Measurements from ENCODE around the gene OR2H1. TPM values are rescaled to one million over a fixed set of nuclear protein-coding genes. Genes with fewer than 3 reads are reported as not detected.

OR2H1 gene
- total and polyA plus RNA-seq, 3 donors from 2014 or later = 7.5 to 18.8 (median 16.9) TPM

DNA sequence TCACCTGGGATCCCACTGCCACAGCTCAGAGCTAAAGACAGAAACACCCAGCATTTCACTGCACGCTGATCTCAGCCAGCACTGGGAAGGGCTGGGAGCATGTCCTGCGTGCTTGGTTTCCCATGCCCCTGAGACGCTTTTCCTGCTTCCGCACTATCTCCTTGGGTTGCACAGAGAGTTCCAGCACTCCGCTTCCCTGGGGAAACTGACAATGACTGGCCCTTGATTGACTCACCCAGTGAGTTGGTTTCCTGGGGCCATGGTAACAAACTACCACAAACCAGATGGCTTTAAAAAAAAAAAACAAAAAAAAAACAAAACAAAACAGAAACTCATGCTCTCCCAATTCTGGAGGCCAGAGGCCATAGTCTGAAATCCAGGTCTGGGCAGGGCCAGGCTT is 45.6 kb downstream of the OR2H1 start:
- Histone ChIP-seq H3K36me3 (ENCODE audit: low read depth, missing control alignments) (no peaks in the 10 kb centered on the region), H3K9me3 (no peaks in the 10 kb centered on the region), H3K27me3 (no peaks in the 10 kb centered on the region), H3K4me3 (no peak overlapping the region), H3K4me1 (no peaks in the 10 kb centered on the region), H3K27ac (no peak overlapping the region)
- no peak for TF ChIP-seq POLR2A (IDR thresholded peaks at IDR 0.05)
- TF ChIP-seq, protein P1, sequence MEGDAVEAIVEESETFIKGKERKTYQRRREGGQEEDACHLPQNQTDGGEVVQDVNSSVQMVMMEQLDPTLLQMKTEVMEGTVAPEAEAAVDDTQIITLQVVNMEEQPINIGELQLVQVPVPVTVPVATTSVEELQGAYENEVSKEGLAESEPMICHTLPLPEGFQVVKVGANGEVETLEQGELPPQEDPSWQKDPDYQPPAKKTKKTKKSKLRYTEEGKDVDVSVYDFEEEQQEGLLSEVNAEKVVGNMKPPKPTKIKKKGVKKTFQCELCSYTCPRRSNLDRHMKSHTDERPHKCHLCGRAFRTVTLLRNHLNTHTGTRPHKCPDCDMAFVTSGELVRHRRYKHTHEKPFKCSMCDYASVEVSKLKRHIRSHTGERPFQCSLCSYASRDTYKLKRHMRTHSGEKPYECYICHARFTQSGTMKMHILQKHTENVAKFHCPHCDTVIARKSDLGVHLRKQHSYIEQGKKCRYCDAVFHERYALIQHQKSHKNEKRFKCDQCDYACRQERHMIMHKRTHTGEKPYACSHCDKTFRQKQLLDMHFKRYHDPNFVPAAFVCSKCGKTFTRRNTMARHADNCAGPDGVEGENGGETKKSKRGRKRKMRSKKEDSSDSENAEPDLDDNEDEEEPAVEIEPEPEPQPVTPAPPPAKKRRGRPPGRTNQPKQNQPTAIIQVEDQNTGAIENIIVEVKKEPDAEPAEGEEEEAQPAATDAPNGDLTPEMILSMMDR (IDR thresholded peaks at IDR 0.05) = no peak
- intact Hi-C loops (cut with DNase I; ENCODE audit: low total_unique reads) = no loop called here
- WGBS, 2 donors = 89 to 91% methylated on average over 5 of the region's 5 CpGs
- DNase-seq = no peak

DNA sequence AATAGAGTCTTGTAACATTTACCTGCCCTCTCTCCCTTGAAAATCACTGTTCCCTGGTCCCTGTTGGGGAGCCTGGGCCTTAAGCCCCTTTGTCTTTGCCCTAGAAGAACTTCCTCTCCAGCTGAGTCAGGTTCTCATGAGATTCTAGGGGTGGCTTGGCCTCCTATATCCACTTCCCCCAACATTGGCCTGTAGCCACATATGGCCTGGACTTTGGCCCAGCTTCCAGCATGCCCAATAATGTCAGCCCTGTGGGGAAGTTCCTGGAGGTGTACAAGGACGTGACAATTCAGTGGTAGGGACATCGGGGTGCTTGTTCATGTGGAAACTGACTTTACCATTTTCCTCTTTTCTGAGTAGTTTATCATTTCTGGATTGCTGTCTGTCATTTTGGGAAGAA is 48.0 kb downstream of the OR2H1 start:
- Histone ChIP-seq H3K4me1 (no peaks in the 10 kb centered on the region), H3K27me3 (no peaks in the 10 kb centered on the region), H3K4me3 (no peak overlapping the region), H3K36me3 (ENCODE audit: low read depth, missing control alignments) (no peaks in the 10 kb centered on the region), H3K9me3 (no peaks in the 10 kb centered on the region), H3K27ac (no peak overlapping the region)
- intact Hi-C loops (cut with DNase I; ENCODE audit: low total_unique reads) = no loop called here
- WGBS, 2 donors = 84 to 88% methylated on average over 2 of the region's 2 CpGs
- DNase-seq = no peak
- no peak for TF ChIP-seq POLR2A (IDR thresholded peaks at IDR 0.05)
- TF ChIP-seq, protein P1 (IDR thresholded peaks at IDR 0.05) = no peak

DNA sequence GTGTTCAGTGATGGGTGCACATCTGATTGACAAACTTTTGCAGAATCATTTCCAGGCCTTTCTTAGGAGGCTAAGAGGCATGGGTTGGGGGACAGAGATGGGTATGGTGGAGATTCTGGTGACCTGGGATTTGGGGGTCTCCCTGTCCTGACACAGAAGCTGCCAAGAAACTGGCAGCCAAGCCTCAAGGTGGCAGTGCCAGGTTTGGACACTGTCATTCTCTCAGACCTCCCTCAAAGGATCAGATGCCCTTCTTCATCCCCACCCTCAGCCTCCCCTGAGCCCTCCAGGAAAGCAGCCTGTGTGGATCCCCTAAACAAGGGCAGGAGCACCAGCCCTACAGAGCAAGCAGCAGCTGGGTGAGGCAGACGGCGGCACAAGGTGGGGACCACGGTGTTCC is 48.9 kb downstream of the OR2H1 start:
- H3K4me3 ChIP-seq = no peak overlapping the region
- H3K36me3 ChIP-seq (ENCODE audit: low read depth, missing control alignments) = no peaks in the 10 kb centered on the region
- 97% methylated on average over 3 of the region's 3 CpGs for WGBS, 2 donors
- intact Hi-C loops (cut with DNase I; ENCODE audit: low total_unique reads) = no loop called here
- H3K27ac ChIP-seq = no peak overlapping the region
- no peak for DNase-seq
- no peaks in the 10 kb centered on the region for H3K9me3 ChIP-seq
- no peaks in the 10 kb centered on the region for H3K27me3 ChIP-seq
- TF ChIP-seq, protein P1 (IDR thresholded peaks at IDR 0.05) = no peak
- TF ChIP-seq POLR2A (IDR thresholded peaks at IDR 0.05) = no peak
- no peaks in the 10 kb centered on the region for H3K4me1 ChIP-seq

DNA sequence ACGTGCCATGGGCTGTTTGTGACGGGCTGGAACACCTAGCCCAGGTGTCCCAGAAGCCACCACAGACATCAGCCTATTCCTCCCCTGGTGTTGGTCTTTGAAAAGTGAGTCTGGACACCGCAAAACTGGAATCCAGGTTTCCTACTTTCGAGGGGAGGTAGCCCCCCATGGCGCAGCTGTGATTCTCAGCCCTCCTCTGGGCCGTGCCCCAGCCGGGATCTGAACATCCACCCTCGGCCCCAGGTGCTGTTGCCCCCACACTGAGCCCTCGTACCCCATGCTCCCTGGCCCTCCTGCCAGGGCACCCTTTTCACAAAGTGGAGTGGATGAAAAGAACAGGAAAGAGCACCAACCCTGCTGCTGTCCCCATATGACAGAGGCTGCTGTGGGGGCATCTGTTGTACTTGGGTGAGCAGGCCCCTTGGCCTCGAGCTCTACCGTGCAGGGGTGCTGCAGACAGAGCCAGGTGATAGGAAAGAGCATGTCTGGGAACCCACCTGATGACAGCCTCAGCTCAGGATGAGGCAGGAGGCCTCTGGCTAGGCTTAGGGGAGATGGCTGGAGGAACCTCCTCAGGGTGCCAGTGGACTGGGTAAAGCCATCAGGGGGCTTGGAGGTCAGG is 49.6 kb downstream of the OR2H1 start:
- 89 to 90% methylated on average over 6 to 11 of the region's 11 CpGs for WGBS, 2 donors
- intact Hi-C loops (cut with DNase I; ENCODE audit: low total_unique reads) = no loop called here
- no peaks in the 10 kb centered on the region for H3K36me3 ChIP-seq (ENCODE audit: low read depth, missing control alignments)
- TF ChIP-seq, protein P1 (IDR thresholded peaks at IDR 0.05) = no peak
- no peak for TF ChIP-seq POLR2A (IDR thresholded peaks at IDR 0.05)
- H3K27me3 ChIP-seq = no peaks in the 10 kb centered on the region
- H3K9me3 ChIP-seq = no peaks in the 10 kb centered on the region
- H3K4me3 ChIP-seq = no peak overlapping the region
- no peaks in the 10 kb centered on the region for H3K4me1 ChIP-seq
- no peak overlapping the region for H3K27ac ChIP-seq
- DNase-seq = no peak

DNA sequence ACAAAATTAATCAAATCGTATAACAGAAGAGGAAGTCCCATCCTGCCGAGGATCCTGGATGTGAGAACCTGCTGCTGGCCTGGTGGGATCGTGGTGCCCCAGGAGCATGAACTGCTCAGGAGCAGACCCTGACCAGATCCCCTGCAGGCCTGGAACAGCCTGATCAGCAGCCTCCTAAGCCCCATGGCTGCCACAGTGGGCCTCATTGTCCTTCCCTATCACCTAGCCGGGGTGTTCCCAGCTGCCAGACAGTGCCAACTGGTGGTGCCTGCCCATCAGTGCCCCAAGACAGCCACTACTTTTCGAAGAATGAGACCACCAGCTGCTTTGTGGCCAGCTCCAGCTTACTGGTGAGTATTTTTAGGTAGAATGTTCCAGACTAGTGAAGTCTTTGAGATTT is 50.4 kb downstream of the OR2H1 start:
- H3K9me3 ChIP-seq = no peaks in the 10 kb centered on the region
- no peaks in the 10 kb centered on the region for H3K36me3 ChIP-seq (ENCODE audit: low read depth, missing control alignments)
- no peak for TF ChIP-seq POLR2A (IDR thresholded peaks at IDR 0.05)
- TF ChIP-seq, protein P1 (IDR thresholded peaks at IDR 0.05) = no peak
- no peaks in the 10 kb centered on the region for H3K27me3 ChIP-seq
- no peak for DNase-seq
- WGBS, 2 donors = 88 to 93% methylated on average over 4 to 5 of the region's 5 CpGs
- H3K4me3 ChIP-seq = no peak overlapping the region
- no peak overlapping the region for H3K27ac ChIP-seq
- H3K4me1 ChIP-seq = no peaks in the 10 kb centered on the region
- intact Hi-C loops (cut with DNase I; ENCODE audit: low total_unique reads) = no loop called here

Measured in testis (tissue), 3 donors.